GM12873 (cell line): ENCODE measurements around the gene HNRNPH1.

Experiments
- CTCF ChIP-seq: IDR thresholded peaks from 2 replicates; pipeline ENCODE4 v1.5.1; 2012; ENCODE audit warnings: low read depth, mild to moderate bottlenecking, moderate library complexity, low read length, control low read depth; ENCODE audit not compliant: insufficient read depth; ENCODE audit errors: missing control alignments

Gene HNRNPH1

GRCh38 chr5:179599566-179599965 lies 23.9 kb downstream of the HNRNPH1 start:
- no peak for TF ChIP-seq CTCF

GRCh38 chr5:179599100-179599499 lies 24.4 kb downstream of the HNRNPH1 start:
- TF ChIP-seq CTCF = no peak

- TF ChIP-seq CTCF = no peak
Observed at GRCh38 chr5:179596421-179596820, 27.1 kb downstream of the HNRNPH1 start.

GRCh38 chr5:179595916-179596315 lies 27.6 kb downstream of the HNRNPH1 start:
- no peak for TF ChIP-seq CTCF

- TF ChIP-seq CTCF = no peak
Observed at GRCh38 chr5:179588166-179588565, 35.3 kb downstream of the HNRNPH1 start.

GRCh38 chr5:179585941-179586401 lies 37.5 kb downstream of the HNRNPH1 start:
- no peak for TF ChIP-seq CTCF

- TF ChIP-seq CTCF = no peak
Observed at GRCh38 chr5:179577286-179577960, 46.0 kb downstream of the HNRNPH1 start.
